Activated CD8-positive, alpha-beta memory T cell treated with anti-CD3 and anti-CD28 coated beads, Interleukin-2, amount 50 U/mL, for 48 hours (primary cell): Measurements from ENCODE around the gene CARD8.

Experiments used
- DNase-seq: peaks from one replicate; pipeline ENCODE4 v3.0.0-alpha.2; 2020

CARD8 gene

GRCh38 chr19:48203794-48204628 is 51.7 kb downstream of the CARD8 start:
- DNase-seq = peak; percentile 94

- DNase-seq = peak; percentile 43
Observed at GRCh38 chr19:48203222-48203793, 52.4 kb downstream of the CARD8 start.

- DNase-seq = peak; percentile 46
Observed at GRCh38 chr19:48196933-48197665, 58.6 kb downstream of the CARD8 start.

GRCh38 chr19:48196321-48196763 is 59.4 kb downstream of the CARD8 start:
- DNase-seq = peak; percentile 47

GRCh38 chr19:48194844-48195830 is 60.6 kb downstream of the CARD8 start:
- no peak for DNase-seq

- no peak for DNase-seq
Observed at GRCh38 chr19:48194041-48194843, 61.5 kb downstream of the CARD8 start.

- no peak for DNase-seq
Observed at GRCh38 chr19:48192750-48193149, 63.0 kb downstream of the CARD8 start.

- DNase-seq = no peak
Observed at GRCh38 chr19:48190885-48191284, 64.8 kb downstream of the CARD8 start.

GRCh38 chr19:48190288-48190884 is 65.3 kb downstream of the CARD8 start:
- no peak for DNase-seq

- DNase-seq = no peak
Observed at GRCh38 chr19:48186541-48186991, 69.1 kb downstream of the CARD8 start.

GRCh38 chr19:48186015-48186414 is 69.7 kb downstream of the CARD8 start:
- no peak for DNase-seq

- no peak for DNase-seq
Observed at GRCh38 chr19:48183356-48183755, 72.4 kb downstream of the CARD8 start.

GRCh38 chr19:48182434-48182833 is 73.3 kb downstream of the CARD8 start:
- no peak for DNase-seq

GRCh38 chr19:48181505-48181904 is 74.2 kb downstream of the CARD8 start:
- no peak for DNase-seq

GRCh38 chr19:48176226-48176625 is 79.5 kb downstream of the CARD8 start:
- DNase-seq = no peak

GRCh38 chr19:48175578-48175977 is 80.1 kb downstream of the CARD8 start:
- no peak for DNase-seq

- no peak for DNase-seq
Observed at GRCh38 chr19:48174445-48175030, 81.2 kb downstream of the CARD8 start.

- no peak for DNase-seq
Observed at GRCh38 chr19:48171710-48172109, 84.0 kb downstream of the CARD8 start.

GRCh38 chr19:48170817-48171347 is 84.8 kb downstream of the CARD8 start:
- no peak for DNase-seq
